SK-N-SH treated with all-trans-retinoic acid at 6 μM for 48 hours (cell line): ENCODE measurements around the gene AFTPH.

Experiments used
- ATAC-seq: fragments of 200-7000 bp; cut with Tn5 transposase; 3 replicates; pipeline ENCODE4 v1.9.1; 2020; ENCODE audit warnings: mild to moderate bottlenecking, moderate library complexity
- ARNTL ChIP-seq: fragments of 450-650 bp; formaldehyde crosslinking; IDR thresholded peaks from 2 replicates; pipeline ENCODE4 v1.5.0; 2020; ENCODE audit warnings: low read depth, mild to moderate bottlenecking, moderate library complexity, borderline replicate concordance
- BACH2 ChIP-seq: fragments of 250-450 bp; sonication (Bioruptor Pico); IDR thresholded peaks from 2 replicates; pipeline ENCODE4 v1.9.0; 2021; ENCODE audit warnings: mild to moderate bottlenecking, borderline replicate concordance
- CREB5 ChIP-seq: fragments of 250-450 bp; sonication (Bioruptor Pico); IDR thresholded peaks from 2 replicates; pipeline ENCODE4 v1.5.1; 2020; ENCODE audit warnings: low read depth, mild to moderate bottlenecking, moderate library complexity
- CSDC2 ChIP-seq: fragments of 250-450 bp; sonication (Bioruptor Pico); IDR thresholded peaks from 2 replicates; pipeline ENCODE4 v1.5.0; 2020; ENCODE audit warnings: mild to moderate bottlenecking, moderate library complexity
- ESRRG ChIP-seq: fragments of 250-450 bp; sonication (Bioruptor Pico); IDR thresholded peaks from 2 replicates; pipeline ENCODE4 v1.6.1; 2021; ENCODE audit warnings: mild to moderate bottlenecking
- GLIS3 ChIP-seq: fragments of 250-450 bp; sonication (Bioruptor Pico); IDR thresholded peaks from 2 replicates; pipeline ENCODE4 v1.5.0; 2020; ENCODE audit warnings: mild to moderate bottlenecking, moderate library complexity
- ISL1 ChIP-seq: fragments of 250-450 bp; sonication (Bioruptor Pico); IDR thresholded peaks from 2 replicates; pipeline ENCODE4 v2.1.2; 2022; ENCODE audit warnings: mild to moderate bottlenecking, moderate library complexity
- OSR1 ChIP-seq: fragments of 250-450 bp; sonication (Bioruptor Pico); IDR thresholded peaks from 2 replicates; pipeline ENCODE4 v1.8.0; 2022; ENCODE audit warnings: moderate library complexity, mild to moderate bottlenecking, inconsistent platforms
- PATZ1 ChIP-seq: fragments of 250-450 bp; sonication (Bioruptor Pico); IDR thresholded peaks from 2 replicates; pipeline ENCODE4 v1.8.0; 2020; ENCODE audit warnings: mild to moderate bottlenecking, moderate library complexity, borderline replicate concordance
- PPARA ChIP-seq: fragments of 250-450 bp; sonication (Bioruptor Pico); IDR thresholded peaks from 2 replicates; pipeline ENCODE4 v1.5.0; 2020; ENCODE audit warnings: mild to moderate bottlenecking, borderline replicate concordance
- RARB ChIP-seq: fragments of 250-450 bp; sonication (Bioruptor Pico); IDR thresholded peaks from 2 replicates; pipeline ENCODE4 v1.8.0; 2021; ENCODE audit warnings: mild to moderate bottlenecking, moderate library complexity
- TCF4 ChIP-seq: fragments of 250-450 bp; sonication (Bioruptor Pico); IDR thresholded peaks from 2 replicates; pipeline ENCODE4 v1.8.0; 2021; ENCODE audit warnings: mild to moderate bottlenecking, moderate library complexity, borderline replicate concordance
- TOX ChIP-seq: fragments of 250-450 bp; sonication (Bioruptor Pico); IDR thresholded peaks from 2 replicates; pipeline ENCODE4 v1.8.0; 2021; ENCODE audit warnings: mild to moderate bottlenecking, moderate library complexity, borderline replicate concordance
- TSHZ2 ChIP-seq: fragments of 250-450 bp; sonication (Bioruptor Pico); IDR thresholded peaks from 2 replicates; pipeline ENCODE4 v1.5.0; 2020; ENCODE audit warnings: mild to moderate bottlenecking, moderate library complexity
- ZC3H10 ChIP-seq: fragments of 250-450 bp; sonication (Bioruptor Pico); IDR thresholded peaks from 2 replicates; pipeline ENCODE4 v1.5.1; 2021; ENCODE audit warnings: mild to moderate bottlenecking, moderate library complexity
- ZFP3 ChIP-seq: fragments of 250-450 bp; sonication (Bioruptor Pico); IDR thresholded peaks from 2 replicates; pipeline ENCODE4 v1.5.0; 2020; ENCODE audit warnings: mild to moderate bottlenecking, moderate library complexity
- ZFP30 ChIP-seq: fragments of 450-650 bp; formaldehyde crosslinking; IDR thresholded peaks from 2 replicates; pipeline ENCODE4 v1.5.0; 2022; ENCODE audit warnings: mild to moderate bottlenecking, moderate library complexity
- ZNF70 ChIP-seq: fragments of 450-650 bp; formaldehyde crosslinking; IDR thresholded peaks from 2 replicates; pipeline ENCODE4 v1.5.0; 2020; ENCODE audit warnings: mild to moderate bottlenecking, moderate library complexity
- ZNF8 ChIP-seq: fragments of 450-650 bp; formaldehyde crosslinking; IDR thresholded peaks from 2 replicates; pipeline ENCODE4 v1.5.0; 2020; ENCODE audit warnings: mild to moderate bottlenecking, moderate library complexity
- TF ChIP-seq, protein P1 (sequence below): fragments of 250-450 bp; sonication (Bioruptor Pico); IDR thresholded peaks from 2 replicates; pipeline ENCODE4 v1.5.1; 2021; ENCODE audit warnings: mild to moderate bottlenecking, moderate library complexity

The AFTPH gene

DNA sequence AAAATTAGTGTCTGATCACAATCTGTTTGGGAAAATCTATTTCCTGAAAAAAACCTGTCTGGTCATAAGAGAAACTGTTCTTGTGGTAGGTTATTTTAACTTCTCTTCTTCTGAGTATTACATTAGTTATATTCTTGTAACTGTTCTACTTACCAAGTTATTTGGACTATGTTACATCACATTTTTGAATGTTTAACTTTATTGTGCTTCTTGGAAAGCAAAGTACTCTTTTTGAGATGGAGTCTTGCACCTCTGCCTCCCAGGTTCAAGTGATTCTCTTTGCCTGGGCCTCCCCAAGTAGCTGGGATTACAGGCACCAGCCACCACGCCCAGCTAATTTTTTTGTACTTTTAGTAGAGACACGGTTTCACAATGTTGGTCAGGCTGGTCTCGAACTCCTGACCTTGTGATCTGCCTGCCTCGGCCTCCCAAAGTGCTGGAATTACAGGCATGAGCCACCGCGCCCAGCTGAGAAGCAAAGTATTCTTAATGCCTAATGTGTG is 39.4 kb downstream of the AFTPH start:
- TF ChIP-seq OSR1 (CRISPR knock-in tag) (no peak), CREB5 (CRISPR knock-in tag) (no peak), RARB (CRISPR knock-in tag) (no peak), ZNF70 (CRISPR knock-in tag) (no peak), PPARA (CRISPR knock-in tag) (no peak), TOX (CRISPR knock-in tag) (no peak), ZFP3 (no peak)
- no peak for ATAC-seq

DNA sequence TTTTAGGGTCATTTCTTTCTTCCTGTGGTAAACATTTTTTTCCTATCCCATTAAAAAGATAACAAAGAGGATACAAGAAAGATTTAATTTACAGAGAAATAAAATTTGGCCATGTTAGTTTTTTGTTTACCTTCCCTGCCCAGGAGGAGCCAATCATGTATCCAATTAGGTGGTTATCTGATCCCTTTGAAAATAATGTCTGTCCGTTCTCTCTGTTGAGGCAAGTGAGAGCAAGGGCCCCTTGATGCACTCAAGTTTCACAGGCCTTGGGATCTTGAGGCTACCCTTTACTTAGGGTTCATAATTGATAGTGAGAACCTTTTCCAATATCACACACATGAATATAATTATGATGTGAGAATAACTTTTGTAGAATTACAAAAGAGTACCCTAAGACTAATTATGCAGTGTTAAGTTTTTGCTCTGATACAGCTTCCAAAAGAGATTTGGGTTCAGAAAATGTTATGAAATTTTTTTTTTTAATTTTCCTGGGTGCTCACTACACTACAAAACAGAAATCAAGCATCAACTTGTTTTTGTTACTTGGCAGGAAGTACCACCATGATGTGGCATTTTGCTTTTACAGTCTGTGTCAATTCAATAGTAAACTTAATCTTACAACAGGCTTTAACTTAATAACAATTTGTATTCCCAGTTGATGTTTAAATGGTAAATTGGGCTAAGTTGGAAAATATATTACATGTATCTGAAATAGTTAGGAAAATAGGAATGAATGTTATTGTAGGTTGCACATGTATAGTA is 42.0 kb downstream of the AFTPH start:
- ATAC-seq = no peak
- 0 out of 2 replicates have a peak, but pooled peaks have one; percentile 9 for TF ChIP-seq ZNF8
- TF ChIP-seq TSHZ2 = no peak
- no peak for TF ChIP-seq PATZ1 (CRISPR knock-in tag)
- TF ChIP-seq, all 23 proteins: peak for 1

DNA sequence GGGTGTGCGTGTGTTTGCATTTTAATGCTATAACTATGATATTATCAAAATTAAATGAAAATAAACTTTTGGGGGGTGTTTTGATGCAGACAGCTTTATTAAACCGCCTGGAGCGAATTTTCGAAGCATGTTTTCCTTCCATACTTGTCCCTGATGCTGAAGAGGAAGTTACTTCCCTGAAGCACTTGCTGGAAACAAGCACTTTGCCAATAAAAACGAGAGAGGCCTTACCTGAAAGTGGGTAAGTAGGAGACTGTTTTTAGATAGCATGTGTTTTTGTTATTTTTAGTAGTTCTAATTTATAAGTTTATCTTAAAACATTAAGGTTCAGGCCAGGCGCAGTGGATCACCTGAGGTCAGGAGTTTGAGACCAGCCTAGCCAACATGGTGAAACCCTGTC is 43.3 kb downstream of the AFTPH start:
- TF ChIP-seq ZFP3 (no peak), ZC3H10 (CRISPR knock-in tag) (no peak), ISL1 (CRISPR knock-in tag) (no peak), ZNF8 (no peak), ZFP30 (CRISPR knock-in tag) (no peak), GLIS3 (no peak), BACH2 (CRISPR knock-in tag) (no peak), TCF4 (CRISPR knock-in tag) (no peak), CSDC2 (CRISPR knock-in tag) (no peak), ESRRG (no peak), OSR1 (CRISPR knock-in tag) (no peak), ZNF70 (CRISPR knock-in tag) (no peak), RARB (CRISPR knock-in tag) (no peak), ARNTL (CRISPR knock-in tag) (no peak), PPARA (CRISPR knock-in tag) (no peak), TSHZ2 (no peak), TOX (CRISPR knock-in tag) (no peak)
- TF ChIP-seq, protein P1, sequence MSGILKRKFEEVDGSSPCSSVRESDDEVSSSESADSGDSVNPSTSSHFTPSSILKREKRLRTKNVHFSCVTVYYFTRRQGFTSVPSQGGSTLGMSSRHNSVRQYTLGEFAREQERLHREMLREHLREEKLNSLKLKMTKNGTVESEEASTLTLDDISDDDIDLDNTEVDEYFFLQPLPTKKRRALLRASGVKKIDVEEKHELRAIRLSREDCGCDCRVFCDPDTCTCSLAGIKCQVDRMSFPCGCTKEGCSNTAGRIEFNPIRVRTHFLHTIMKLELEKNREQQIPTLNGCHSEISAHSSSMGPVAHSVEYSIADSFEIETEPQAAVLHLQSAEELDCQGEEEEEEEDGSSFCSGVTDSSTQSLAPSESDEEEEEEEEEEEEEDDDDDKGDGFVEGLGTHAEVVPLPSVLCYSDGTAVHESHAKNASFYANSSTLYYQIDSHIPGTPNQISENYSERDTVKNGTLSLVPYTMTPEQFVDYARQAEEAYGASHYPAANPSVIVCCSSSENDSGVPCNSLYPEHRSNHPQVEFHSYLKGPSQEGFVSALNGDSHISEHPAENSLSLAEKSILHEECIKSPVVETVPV (CRISPR knock-in tag) = no peak
- ATAC-seq = no peak
